ENCODE results near the gene SLC17A8. TPM values are rescaled to one million over a fixed set of nuclear protein-coding genes. Genes with fewer than 3 reads are reported as not detected.
A peak's percentile ranks its signal among the peaks of the same experiment; 100 is the strongest.

Gene SLC17A8
- total RNA-seq, 1 experiment from 2014 or later, result not detected

- no peak overlapping the region for H2BK5ac ChIP-seq (ENCODE audit: insufficient read length, low read length)
- no peak overlapping the region for H3K4ac ChIP-seq (ENCODE audit: low read depth, low read length)
- H4K8ac ChIP-seq (replicated peaks; ENCODE audit: insufficient read length, low read depth, low read length), result no peak overlapping the region
- TF ChIP-seq, protein P1, sequence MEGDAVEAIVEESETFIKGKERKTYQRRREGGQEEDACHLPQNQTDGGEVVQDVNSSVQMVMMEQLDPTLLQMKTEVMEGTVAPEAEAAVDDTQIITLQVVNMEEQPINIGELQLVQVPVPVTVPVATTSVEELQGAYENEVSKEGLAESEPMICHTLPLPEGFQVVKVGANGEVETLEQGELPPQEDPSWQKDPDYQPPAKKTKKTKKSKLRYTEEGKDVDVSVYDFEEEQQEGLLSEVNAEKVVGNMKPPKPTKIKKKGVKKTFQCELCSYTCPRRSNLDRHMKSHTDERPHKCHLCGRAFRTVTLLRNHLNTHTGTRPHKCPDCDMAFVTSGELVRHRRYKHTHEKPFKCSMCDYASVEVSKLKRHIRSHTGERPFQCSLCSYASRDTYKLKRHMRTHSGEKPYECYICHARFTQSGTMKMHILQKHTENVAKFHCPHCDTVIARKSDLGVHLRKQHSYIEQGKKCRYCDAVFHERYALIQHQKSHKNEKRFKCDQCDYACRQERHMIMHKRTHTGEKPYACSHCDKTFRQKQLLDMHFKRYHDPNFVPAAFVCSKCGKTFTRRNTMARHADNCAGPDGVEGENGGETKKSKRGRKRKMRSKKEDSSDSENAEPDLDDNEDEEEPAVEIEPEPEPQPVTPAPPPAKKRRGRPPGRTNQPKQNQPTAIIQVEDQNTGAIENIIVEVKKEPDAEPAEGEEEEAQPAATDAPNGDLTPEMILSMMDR (conservative IDR thresholded peaks at IDR 0.05), result no peak
- H2BK12ac ChIP-seq (ENCODE audit: insufficient read length, low read depth, low read length), result no peak overlapping the region
- no peak overlapping the region for H3K14ac ChIP-seq (ENCODE audit: insufficient read depth, low read length)
- no peak overlapping the region for H3K56ac ChIP-seq (ENCODE audit: insufficient read length, low read depth, low read length)
- Mint-ChIP-seq H3K27me3 (ENCODE audit: low read depth) (no peaks in the 10 kb centered on the region), H3K27ac (peak overlapping the region in 2 of 3 experiments; percentile 69 to 76; a peak in 3 of 7 replicates), H3K4me1 (peaks cover 0 to 2% of the 10 kb centered on the region in 2 experiments; a peak in 1 of 4 replicates), H3K9me3 (no peaks in the 10 kb centered on the region), H3K36me3 (ENCODE audit: insufficient read depth in 1 of 3, low read depth in 3 of 3) (no peaks in the 10 kb centered on the region), H3K4me3 (no peak overlapping the region)
- H2BK15ac ChIP-seq (ENCODE audit: low read depth, low read length), result no peak overlapping the region
- no CpG with 5 or more reads among the region's 5 CpGs for WGBS (ENCODE audit: extremely low coverage, insufficient read length, low lambda C conversion rate)
- no peak overlapping the region for H4K5ac ChIP-seq (ENCODE audit: insufficient read length, low read depth, low read length)
- H4K20me1 ChIP-seq (ENCODE audit: control insufficient read depth, insufficient read depth, insufficient read length), result no peaks in the 10 kb centered on the region
- H4K91ac ChIP-seq (ENCODE audit: insufficient read length, low read depth, low read length), result no peak overlapping the region
- no peaks in the 10 kb centered on the region for H3K23me2 ChIP-seq (ENCODE audit: insufficient read length, low read depth, low read length, poor library complexity, severe bottlenecking)
- H3K23ac ChIP-seq (ENCODE audit: insufficient read length, low read depth, low read length), result no peak overlapping the region
- H3K9ac ChIP-seq (ENCODE audit: extremely low read depth, insufficient read length, low read length), result no peak overlapping the region
- no peak overlapping the region for H2AFZ ChIP-seq (ENCODE audit: low read length)
- no peaks in the 10 kb centered on the region for H3K79me2 ChIP-seq (ENCODE audit: insufficient read depth, low read length)
- H3K18ac ChIP-seq (ENCODE audit: insufficient read length, low read depth, low read length), result no peak overlapping the region
- no peak for DNase-seq
- H3K9me3 ChIP-seq (ENCODE audit: control insufficient read depth, low read depth, low read length), result no peaks in the 10 kb centered on the region
- H3K27ac ChIP-seq (ENCODE audit: insufficient read length, low read depth, low read length), result no peak overlapping the region
- H3T11ph ChIP-seq (ENCODE audit: low read length), result no peak overlapping the region
- no peaks in the 10 kb centered on the region for H3K27me3 ChIP-seq (ENCODE audit: insufficient read depth, low read length)
- no peak overlapping the region for H2BK120ac ChIP-seq (ENCODE audit: low read depth, low read length, poor library complexity, severe bottlenecking)
- no peak overlapping the region for H2AK5ac ChIP-seq (ENCODE audit: insufficient read length, low read length)
- H2BK20ac ChIP-seq (ENCODE audit: low read depth, low read length, poor library complexity, severe bottlenecking), result no peak overlapping the region
- H3K79me1 ChIP-seq (ENCODE audit: insufficient read depth, low read depth, low read length, poor library complexity, severe bottlenecking), result no peaks in the 10 kb centered on the region
- no peaks in the 10 kb centered on the region for H3K4me1 ChIP-seq (ENCODE audit: insufficient read depth, low read length)
- no peak overlapping the region for H3K4me2 ChIP-seq (ENCODE audit: insufficient read depth, insufficient read length, low read length)
Measured at GRCh38 chr12:100384559-100384935, 27.7 kb downstream of the SLC17A8 start.
